ENCODE data around the gene TNIP2. TPM values are rescaled to one million over a fixed set of nuclear protein-coding genes. Genes with fewer than 3 reads are reported as not detected.

The TNIP2 gene
- total and polyA plus RNA-seq, 2 of the 13 experiments (the other 11 are each of a cell fraction or from before 2014, with no cell fraction given) = 25.6 to 38.0 TPM

GRCh38 chr4:2755821-2756690 is at the start of gene TNIP2 (continued):
- TF ChIP-seq RXRB (CRISPR knock-in tag; IDR thresholded peaks at IDR 0.05; ENCODE audit: borderline replicate concordance) (no peak), ZNF33A (CRISPR knock-in tag; IDR thresholded peaks at IDR 0.05; ENCODE audit: borderline replicate concordance) (no peak), ZSCAN30 (CRISPR knock-in tag; IDR thresholded peaks at IDR 0.05) (no peak), FOXC1 (CRISPR knock-in tag; IDR thresholded peaks at IDR 0.05; ENCODE audit: borderline replicate concordance) (no peak), ZNF101 (CRISPR knock-in tag; IDR thresholded peaks at IDR 0.05; ENCODE audit: borderline replicate concordance, low read depth) (peak; percentile 25; the same call in 1 of the 2 replicates), ZNF781 (CRISPR knock-in tag; IDR thresholded peaks at IDR 0.05; ENCODE audit: borderline replicate concordance, not compliant biosample characterization) (no peak), ZNF317 (CRISPR knock-in tag; IDR thresholded peaks at IDR 0.05) (no peak), ZNF235 (CRISPR knock-in tag; IDR thresholded peaks at IDR 0.05; ENCODE audit: borderline replicate concordance) (0 out of 2 replicates have a peak, but pooled peaks have one; percentile 43), XBP1 (CRISPR knock-in tag; IDR thresholded peaks at IDR 0.05) (no peak), NAIF1 (CRISPR knock-in tag; IDR thresholded peaks at IDR 0.05; ENCODE audit: borderline replicate concordance) (no peak), ZNF776 (CRISPR knock-in tag; IDR thresholded peaks at IDR 0.05) (peak; percentile 95; the same call in 1 of the 2 replicates), THRA (CRISPR knock-in tag; IDR thresholded peaks at IDR 0.05; ENCODE audit: borderline replicate concordance) (peak; percentile 14; the same call in 1 of the 2 replicates), KAT2B (IDR thresholded peaks at IDR 0.05; ENCODE audit: borderline replicate concordance, low read depth, low read length) (no peak), CREB1 (IDR thresholded peaks at IDR 0.05) (no peak), CREB1 (CRISPR knock-in tag; IDR thresholded peaks at IDR 0.05) (no peak), MATR3 (CRISPR knock-in tag; IDR thresholded peaks at IDR 0.05) (no peak), ZNF567 (CRISPR knock-in tag; IDR thresholded peaks at IDR 0.05; ENCODE audit: borderline replicate concordance) (no peak), TEF (CRISPR knock-in tag; IDR thresholded peaks at IDR 0.05) (no peak), ATRX (CRISPR knock-in tag; IDR thresholded peaks at IDR 0.05; ENCODE audit: borderline replicate concordance) (no peak), GPN1 (CRISPR knock-in tag; IDR thresholded peaks at IDR 0.05; ENCODE audit: borderline replicate concordance) (no peak), ZNF644 (CRISPR knock-in tag; IDR thresholded peaks at IDR 0.05; ENCODE audit: low read depth) (no peak)
- TF ChIP-seq, protein P1, sequence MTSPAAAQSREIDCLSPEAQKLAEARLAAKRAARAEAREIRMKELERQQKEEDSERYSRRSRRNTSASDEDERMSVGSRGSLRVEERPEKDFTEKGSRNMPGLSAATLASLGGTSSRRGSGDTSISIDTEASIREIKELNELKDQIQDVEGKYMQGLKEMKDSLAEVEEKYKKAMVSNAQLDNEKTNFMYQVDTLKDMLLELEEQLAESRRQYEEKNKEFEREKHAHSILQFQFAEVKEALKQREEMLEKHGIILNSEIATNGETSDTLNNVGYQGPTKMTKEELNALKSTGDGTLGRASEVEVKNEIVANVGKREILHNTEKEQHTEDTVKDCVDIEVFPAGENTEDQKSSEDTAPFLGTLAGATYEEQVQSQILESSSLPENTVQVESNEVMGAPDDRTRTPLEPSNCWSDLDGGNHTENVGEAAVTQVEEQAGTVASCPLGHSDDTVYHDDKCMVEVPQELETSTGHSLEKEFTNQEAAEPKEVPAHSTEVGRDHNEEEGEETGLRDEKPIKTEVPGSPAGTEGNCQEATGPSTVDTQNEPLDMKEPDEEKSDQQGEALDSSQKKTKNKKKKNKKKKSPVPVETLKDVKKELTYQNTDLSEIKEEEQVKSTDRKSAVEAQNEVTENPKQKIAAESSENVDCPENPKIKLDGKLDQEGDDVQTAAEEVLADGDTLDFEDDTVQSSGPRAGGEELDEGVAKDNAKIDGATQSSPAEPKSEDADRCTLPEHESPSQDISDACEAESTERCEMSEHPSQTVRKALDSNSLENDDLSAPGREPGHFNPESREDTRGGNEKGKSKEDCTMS (CRISPR knock-in tag; conservative IDR thresholded peaks at IDR 0.05) = no peak
- TF ChIP-seq, protein P2, sequence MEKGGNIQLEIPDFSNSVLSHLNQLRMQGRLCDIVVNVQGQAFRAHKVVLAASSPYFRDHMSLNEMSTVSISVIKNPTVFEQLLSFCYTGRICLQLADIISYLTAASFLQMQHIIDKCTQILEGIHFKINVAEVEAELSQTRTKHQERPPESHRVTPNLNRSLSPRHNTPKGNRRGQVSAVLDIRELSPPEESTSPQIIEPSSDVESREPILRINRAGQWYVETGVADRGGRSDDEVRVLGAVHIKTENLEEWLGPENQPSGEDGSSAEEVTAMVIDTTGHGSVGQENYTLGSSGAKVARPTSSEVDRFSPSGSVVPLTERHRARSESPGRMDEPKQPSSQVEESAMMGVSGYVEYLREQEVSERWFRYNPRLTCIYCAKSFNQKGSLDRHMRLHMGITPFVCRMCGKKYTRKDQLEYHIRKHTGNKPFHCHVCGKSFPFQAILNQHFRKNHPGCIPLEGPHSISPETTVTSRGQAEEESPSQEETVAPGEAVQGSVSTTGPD (CRISPR knock-in tag; IDR thresholded peaks at IDR 0.05) = no peak
- TF ChIP-seq, protein P3, sequence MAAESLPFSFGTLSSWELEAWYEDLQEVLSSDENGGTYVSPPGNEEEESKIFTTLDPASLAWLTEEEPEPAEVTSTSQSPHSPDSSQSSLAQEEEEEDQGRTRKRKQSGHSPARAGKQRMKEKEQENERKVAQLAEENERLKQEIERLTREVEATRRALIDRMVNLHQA (CRISPR knock-in tag; IDR thresholded peaks at IDR 0.05) = no peak
